Nephron (organoid): ENCODE results near the gene KDM3B.

Source experiments
- H3K27ac Mint-ChIP-seq, 3 experiments: 2 replicates each; pipeline ENCODE4 v1.8.0; 2020; ENCODE audit warnings: mixed read lengths in 3 of 3, mild to moderate bottlenecking in 2 of 3, moderate library complexity in 1 of 3
- H3K27me3 Mint-ChIP-seq: 2 replicates; pipeline ENCODE4 v1.8.0; 2021; ENCODE audit warnings: low read depth, mild to moderate bottlenecking, moderate library complexity, mixed read lengths
- H3K36me3 Mint-ChIP-seq: 2 replicates; pipeline ENCODE4 v1.8.0; 2020; ENCODE audit warnings: low read depth, mixed read lengths
- H3K4me1 Mint-ChIP-seq: 2 replicates; pipeline ENCODE4 v1.8.0; 2020; ENCODE audit warnings: mixed read lengths
- H3K4me3 Mint-ChIP-seq, 3 experiments: 2 replicates each; pipeline ENCODE4 v1.8.0; 2020; ENCODE audit warnings: mild to moderate bottlenecking in 3 of 3, mixed read lengths in 3 of 3, moderate library complexity in 2 of 3
- H3K9me3 Mint-ChIP-seq: 2 replicates; pipeline ENCODE4 v1.8.0; 2020; ENCODE audit warnings: mixed read lengths
- TF ChIP-seq, protein P1 (sequence below), 3 experiments: fragments of 200-600 bp; sonication (generic); IDR thresholded peaks; one replicate each; pipeline ENCODE4 v1.5.0; 2021; ENCODE audit warnings: antibody characterized with exemption in 3 of 3; ENCODE audit not compliant: unreplicated experiment in 3 of 3

The KDM3B gene

DNA sequence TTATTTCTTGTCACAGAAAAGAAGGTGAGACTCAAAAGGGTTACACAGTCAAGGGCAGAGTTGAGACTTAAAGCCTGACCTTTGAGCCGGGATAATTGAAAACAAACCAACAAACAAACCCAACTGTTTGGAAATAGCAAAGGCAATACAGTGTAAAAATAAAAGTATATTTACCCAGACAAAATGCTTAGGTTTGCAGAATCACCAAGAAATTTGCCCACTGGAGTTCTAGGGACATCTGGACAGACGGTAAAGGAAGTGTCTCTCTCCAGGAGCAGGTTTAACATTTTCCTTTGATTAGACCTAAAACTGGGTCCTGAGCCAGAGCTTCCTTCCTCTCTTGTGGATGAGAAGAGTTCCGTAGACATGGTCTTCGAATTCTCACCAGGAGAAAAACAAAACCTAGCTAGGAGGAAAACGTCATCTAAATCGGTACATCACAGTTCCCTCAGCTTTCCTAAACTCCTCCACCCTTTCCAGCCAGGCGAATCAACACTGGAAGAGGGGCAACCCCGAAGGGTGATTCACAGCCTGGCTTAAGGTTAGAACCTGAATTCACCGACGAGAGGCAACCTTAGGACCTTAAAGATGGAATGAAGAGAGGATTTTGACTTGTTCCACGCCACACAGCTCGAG, 21.6 kb upstream of the KDM3B start:
- peak overlapping the region; percentile 82 to 91 (median 85) for H3K4me3 Mint-ChIP-seq
- TF ChIP-seq, protein P1, sequence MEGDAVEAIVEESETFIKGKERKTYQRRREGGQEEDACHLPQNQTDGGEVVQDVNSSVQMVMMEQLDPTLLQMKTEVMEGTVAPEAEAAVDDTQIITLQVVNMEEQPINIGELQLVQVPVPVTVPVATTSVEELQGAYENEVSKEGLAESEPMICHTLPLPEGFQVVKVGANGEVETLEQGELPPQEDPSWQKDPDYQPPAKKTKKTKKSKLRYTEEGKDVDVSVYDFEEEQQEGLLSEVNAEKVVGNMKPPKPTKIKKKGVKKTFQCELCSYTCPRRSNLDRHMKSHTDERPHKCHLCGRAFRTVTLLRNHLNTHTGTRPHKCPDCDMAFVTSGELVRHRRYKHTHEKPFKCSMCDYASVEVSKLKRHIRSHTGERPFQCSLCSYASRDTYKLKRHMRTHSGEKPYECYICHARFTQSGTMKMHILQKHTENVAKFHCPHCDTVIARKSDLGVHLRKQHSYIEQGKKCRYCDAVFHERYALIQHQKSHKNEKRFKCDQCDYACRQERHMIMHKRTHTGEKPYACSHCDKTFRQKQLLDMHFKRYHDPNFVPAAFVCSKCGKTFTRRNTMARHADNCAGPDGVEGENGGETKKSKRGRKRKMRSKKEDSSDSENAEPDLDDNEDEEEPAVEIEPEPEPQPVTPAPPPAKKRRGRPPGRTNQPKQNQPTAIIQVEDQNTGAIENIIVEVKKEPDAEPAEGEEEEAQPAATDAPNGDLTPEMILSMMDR (IDR thresholded peaks at IDR 0.05; ENCODE audit: unreplicated experiment in 3 of 3), result no peak
- H3K36me3 Mint-ChIP-seq, result no peaks in the 10 kb centered on the region
- H3K27ac Mint-ChIP-seq, result peak overlapping the region; percentile 18 to 82 (median 54)
- no peaks in the 10 kb centered on the region for H3K9me3 Mint-ChIP-seq
- peaks cover 26% of the 10 kb centered on the region for H3K4me1 Mint-ChIP-seq
- H3K27me3 Mint-ChIP-seq, result no peaks in the 10 kb centered on the region

DNA sequence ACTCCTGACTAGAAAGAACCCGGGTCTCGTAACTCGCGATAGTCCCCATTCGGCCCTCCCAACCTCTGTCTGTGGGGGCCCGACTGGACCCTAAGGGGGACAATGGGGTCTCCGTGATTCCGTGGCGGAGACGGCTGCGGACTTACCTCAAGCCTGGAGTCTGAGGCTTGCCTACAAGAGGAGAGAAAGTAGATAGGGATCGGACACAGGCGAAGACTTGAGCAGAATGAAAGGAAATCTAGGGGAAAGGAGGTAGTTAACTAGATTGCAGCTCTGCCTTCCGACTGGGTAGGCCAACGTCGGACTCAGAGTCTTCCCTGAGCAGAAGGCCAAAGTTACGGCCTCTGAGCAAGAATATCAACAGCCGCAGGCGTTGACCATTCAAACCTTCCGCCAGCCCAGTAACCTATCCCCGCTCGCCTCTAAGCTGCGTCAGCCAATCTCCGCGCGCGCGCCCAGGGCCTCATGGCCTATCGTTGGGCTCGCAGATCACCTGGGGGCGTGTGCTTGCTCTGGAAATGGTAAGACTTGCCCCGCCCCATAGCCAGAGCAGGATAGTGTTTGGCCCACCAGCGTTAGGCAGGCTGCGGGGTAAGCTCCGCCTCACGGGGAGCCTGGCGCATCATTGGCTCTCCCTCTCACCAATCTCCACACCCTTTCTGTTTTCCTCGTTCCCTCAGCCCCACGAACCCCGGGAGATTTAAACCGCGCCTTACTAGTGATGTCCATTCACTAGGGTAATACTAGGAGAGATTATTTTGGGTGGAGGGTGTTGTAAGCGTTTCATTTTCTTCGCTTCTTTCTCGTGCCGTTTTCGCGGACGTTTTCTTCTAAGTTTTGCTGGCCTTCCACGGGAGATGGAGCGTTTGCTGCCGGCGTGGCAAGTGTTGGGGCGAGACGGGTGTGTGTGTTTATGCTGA, 20.8 kb upstream of the KDM3B start, which contains the start of gene CDC25C:
Gene CDC25C, minus strand, starts transcription at position 356 of the 920 bp plus-strand sequence. CDS start 624 bp downstream, outside the sequence.
- H3K27me3 Mint-ChIP-seq, result no peaks in the 10 kb centered on the region
- H3K4me3 Mint-ChIP-seq, result peak within 1 kb of the TSS; percentile 82 to 91 (median 85)
- H3K4me1 Mint-ChIP-seq, result peaks cover 26% of the 10 kb centered on the region
- peak within 1 kb of the TSS; percentile 18 to 82 (median 54) for H3K27ac Mint-ChIP-seq
- TF ChIP-seq, protein P1 (IDR thresholded peaks at IDR 0.05; ENCODE audit: unreplicated experiment in 3 of 3), result no peak
- no peaks in the 10 kb centered on the region for H3K9me3 Mint-ChIP-seq
- H3K36me3 Mint-ChIP-seq, result no peaks in the 10 kb centered on the region

DNA sequence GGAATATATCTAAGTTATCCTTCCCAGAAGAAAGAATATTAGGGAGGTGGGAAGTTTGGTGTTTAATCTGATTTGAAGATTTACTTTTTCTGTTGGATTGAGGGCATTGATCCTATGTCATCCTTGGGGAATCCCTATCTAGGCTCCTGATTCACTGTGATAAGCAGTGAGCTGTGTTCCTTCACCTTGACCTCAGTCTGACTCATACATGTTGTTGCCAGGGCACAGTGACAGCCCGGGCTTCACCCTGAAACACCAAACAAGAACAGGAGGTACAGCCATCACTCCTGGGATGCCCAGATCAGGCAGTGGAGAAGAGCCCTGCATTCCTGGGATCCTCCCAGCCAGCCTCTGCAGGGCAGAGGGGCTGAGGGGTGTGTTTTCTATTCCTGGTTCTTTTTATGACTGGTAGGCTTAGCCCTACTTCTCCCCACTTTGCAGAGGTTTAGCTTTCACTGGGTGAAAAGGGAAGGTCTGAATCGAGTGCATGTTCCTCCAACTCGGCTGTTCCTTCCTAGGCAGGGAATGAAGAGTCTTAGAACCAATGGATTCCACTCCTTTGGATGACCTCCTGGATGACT, 17.5 kb upstream of the KDM3B start:
- Mint-ChIP-seq H3K27ac (peak overlapping the region; percentile 20 to 95 (median 82)), H3K4me3 (peak overlapping the region; percentile 68 to 73 (median 73)), H3K9me3 (no peaks in the 10 kb centered on the region), H3K4me1 (peaks cover 35% of the 10 kb centered on the region), H3K36me3 (no peaks in the 10 kb centered on the region), H3K27me3 (no peaks in the 10 kb centered on the region)
- TF ChIP-seq, protein P1 (IDR thresholded peaks at IDR 0.05; ENCODE audit: unreplicated experiment in 3 of 3), result no peak

DNA sequence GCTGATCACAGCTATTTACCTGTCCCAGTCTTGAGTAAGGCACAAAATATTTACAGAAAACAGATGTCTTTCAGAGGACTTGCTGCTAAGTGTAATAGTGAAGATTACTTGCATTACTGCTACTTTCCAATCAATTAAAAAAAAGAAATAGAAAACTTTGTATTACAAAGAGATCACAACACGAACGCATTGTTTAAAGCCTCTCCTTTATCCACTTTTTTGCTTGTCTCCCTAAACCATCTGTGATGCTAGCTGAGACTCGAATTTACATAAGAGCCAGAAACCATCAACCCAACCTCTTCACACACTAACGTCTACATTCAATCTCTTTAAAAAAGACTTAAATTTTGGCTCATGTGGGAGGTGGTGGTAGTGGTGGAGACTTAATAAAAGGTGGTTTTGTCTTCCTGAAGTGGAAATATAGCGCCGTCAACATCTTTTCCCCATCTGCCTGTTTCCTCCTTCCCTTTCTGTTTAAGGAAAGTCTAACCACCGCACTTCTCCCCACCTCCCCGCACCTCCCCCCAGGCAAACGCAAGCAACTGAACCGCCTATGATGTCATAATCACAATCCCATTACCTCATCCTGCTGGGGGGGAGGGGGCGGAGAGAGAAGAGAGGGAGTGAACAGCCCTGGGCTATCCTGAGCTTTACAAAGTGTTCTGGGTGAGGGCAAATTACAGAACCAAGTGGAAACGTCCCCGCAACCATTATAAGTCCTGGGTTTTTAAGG, 15.4 kb upstream of the KDM3B start:
- peaks cover 35% of the 10 kb centered on the region for H3K4me1 Mint-ChIP-seq
- H3K36me3 Mint-ChIP-seq, result peaks cover 17% of the 10 kb centered on the region
- H3K27ac Mint-ChIP-seq, result peak overlapping the region; percentile 99 to 100 (median 99)
- peak overlapping the region; percentile 89 to 95 (median 92) for H3K4me3 Mint-ChIP-seq
- H3K27me3 Mint-ChIP-seq, result no peaks in the 10 kb centered on the region
- H3K9me3 Mint-ChIP-seq, result no peaks in the 10 kb centered on the region
- TF ChIP-seq, protein P1 (IDR thresholded peaks at IDR 0.05; ENCODE audit: unreplicated experiment in 3 of 3), result no peak

DNA sequence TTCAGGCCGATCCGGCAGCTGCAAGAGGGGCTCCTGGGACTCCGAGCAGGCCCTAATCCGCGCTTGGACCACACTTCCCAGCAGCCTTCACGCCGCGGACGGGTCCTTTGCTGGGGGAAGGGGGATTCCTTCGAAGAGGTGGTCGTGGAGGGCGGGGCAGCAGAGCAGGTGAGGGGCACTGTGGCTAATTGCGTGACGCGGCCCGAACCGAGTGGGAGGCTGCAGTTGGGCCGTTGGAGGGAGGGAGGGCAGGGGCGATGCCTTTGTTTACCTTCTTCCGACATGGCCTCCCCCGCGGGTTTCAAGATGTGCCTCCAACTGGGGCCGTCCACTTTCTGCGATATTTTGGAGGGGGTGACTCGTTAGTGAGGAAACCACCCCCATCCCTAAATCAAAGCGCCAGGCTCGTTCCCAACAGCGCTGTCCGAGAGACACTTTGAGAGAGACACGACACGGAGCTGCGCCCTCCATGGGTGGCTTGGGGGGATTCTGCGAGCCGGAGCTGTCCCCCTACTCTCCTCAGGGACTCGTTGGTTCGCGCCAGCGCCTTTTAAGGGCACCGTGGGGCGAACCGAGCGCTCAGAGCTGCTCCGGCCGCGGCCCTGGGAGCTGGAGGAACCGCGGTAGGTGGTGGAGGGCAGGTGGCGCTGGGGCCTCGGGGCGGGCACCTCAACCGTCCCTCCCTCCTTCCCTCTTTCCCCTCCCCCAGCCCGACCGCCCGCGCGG, 14.6 kb upstream of the KDM3B start, which contains the start of gene FAM53C:
Gene FAM53C, plus strand, starts transcription at position 582 of the 726 bp plus-strand sequence. CDS start 3,070 bp downstream, outside the sequence.
- Mint-ChIP-seq H3K4me3 (peak within 1 kb of the TSS; percentile 89 to 95 (median 92)), H3K36me3 (peaks cover 19% of the 10 kb centered on the region), H3K4me1 (peaks cover 34% of the 10 kb centered on the region), H3K27me3 (no peaks in the 10 kb centered on the region), H3K27ac (peak within 1 kb of the TSS; percentile 99 to 100 (median 99)), H3K9me3 (no peaks in the 10 kb centered on the region)
- TF ChIP-seq, protein P1 (IDR thresholded peaks at IDR 0.05; ENCODE audit: unreplicated experiment in 3 of 3), result no peak
